K562 (cell line): ENCODE data around the gene SLC25A42. TPM values are rescaled to one million over a fixed set of nuclear protein-coding genes. Genes with fewer than 3 reads are reported as not detected.

Source experiments
- ATAC-seq: fragments of 200-7000 bp; cut with Tn5 transposase; 3 replicates; pipeline ENCODE4 v1.9.1; 2020; ENCODE audit warnings: moderate library complexity
- BruUV-seq: library from RNA; stranded (reverse); fragments of 400-500 nt; replicated peaks from 2 replicates; lab custom pipeline; 2021; lab: Mats Ljungman, UMichigan
- CTCF ChIA-PET: fragments of 300-600 bp; formaldehyde crosslinking; extraction: SDS; loops from one replicate; lab custom pipeline; 2021; ENCODE audit warnings: low intra/inter-chr PET ratio; lab: Yijun Ruan, JAX
- POLR2A ChIA-PET: fragments of 300-600, 350-650 bp; sonication (Branson Sonifier 250); formaldehyde crosslinking; extraction: SDS; loops from one replicate; lab custom pipeline; 2021; ENCODE audit warnings: antibody characterized with exemption, inconsistent platforms; lab: Yijun Ruan, JAX
- DNase-seq, 4 experiments: peaks; one replicate each; pipeline versions ENCODE4 v3.0.0 to v3.0.0-alpha.2; 2011 to 2018; ENCODE audit warnings: low spot score in 3 of 4, mixed read lengths in 3 of 4; ENCODE audit errors: extremely low read depth in 1 of 4
- FAIRE-seq: peaks from 2 replicates; lab custom pipeline; 2011; peaks lifted over from hg19 to GRCh38; lab: Jason Lieb, UNC
- H2AFZ ChIP-seq: 2 replicates; pipeline ENCODE4 v1.6.0; 2011; ENCODE audit warnings: low read depth, low read length, control low read depth, inconsistent platforms
- H3K27ac ChIP-seq: fragments of 200-600 bp; 3 replicates; pipeline ENCODE4 v1.8.0; 2011; ENCODE audit warnings: low read depth, mild to moderate bottlenecking, control low read depth, inconsistent platforms, low read length, moderate library complexity, mixed read lengths; ENCODE audit errors: extremely low read depth
- H3K27me3 ChIP-seq, 2 experiments: fragments of 300-600 bp in 1 of 2; 2 replicates in 1 of 2; 3 replicates in 1 of 2; pipeline versions ENCODE4 v1.6.0 to v1.8.0; 2011; ENCODE audit warnings: inconsistent platforms in 2 of 2, low read length in 2 of 2, mild to moderate bottlenecking in 1 of 2, mixed read lengths in 1 of 2, moderate library complexity in 1 of 2; ENCODE audit not compliant: control insufficient read depth in 2 of 2, insufficient read depth in 2 of 2
- H3K36me3 ChIP-seq: fragments of 300-600 bp; 3 replicates; pipeline ENCODE4 v1.8.0; 2011; ENCODE audit warnings: mild to moderate bottlenecking, low read length, inconsistent platforms; ENCODE audit not compliant: control insufficient read depth, insufficient read depth
- H3K4me1 ChIP-seq, 2 experiments: fragments of 200-600 bp in 1 of 2; replicated peaks in 1 of 2; 2 replicates in 1 of 2; 3 replicates in 1 of 2; pipeline versions ENCODE4 v1.5.1 to v1.8.0; 2011; ENCODE audit warnings: inconsistent platforms in 2 of 2, low read length in 2 of 2, mild to moderate bottlenecking in 1 of 2, mixed read lengths in 1 of 2, moderate library complexity in 1 of 2; ENCODE audit not compliant: control insufficient read depth in 2 of 2, insufficient read depth in 2 of 2
- H3K4me2 ChIP-seq: 2 replicates; pipeline ENCODE4 v1.6.1; 2011; ENCODE audit warnings: low read length, control low read depth, inconsistent platforms, mixed read lengths; ENCODE audit not compliant: insufficient read depth
- H3K4me3 ChIP-seq: fragments of 200-600 bp; sonication (generic), shearing (Covaris generic); 2 replicates; pipeline ENCODE4 v1.5.1; 2016; ENCODE audit warnings: control low read depth, inconsistent platforms
- H3K79me2 ChIP-seq: fragments of 200-600 bp; 3 replicates; pipeline ENCODE4 v1.8.0; 2011; ENCODE audit warnings: low read length, inconsistent platforms; ENCODE audit not compliant: control insufficient read depth, insufficient read depth
- H3K9ac ChIP-seq, 2 experiments: 2 replicates each; pipeline versions ENCODE4 v1.6.0 to v1.6.1; 2011; ENCODE audit warnings: low read depth in 2 of 2, low read length in 2 of 2, control low read depth in 1 of 2, inconsistent platforms in 1 of 2, mild to moderate bottlenecking in 1 of 2, mixed read lengths in 1 of 2; ENCODE audit not compliant: insufficient read depth in 1 of 2
- H3K9me1 ChIP-seq: one replicate; pipeline ENCODE4 v1.6.0; 2011; ENCODE audit warnings: inconsistent platforms, mild to moderate bottlenecking, low read length, moderate library complexity; ENCODE audit not compliant: control insufficient read depth, insufficient read depth
- H3K9me3 ChIP-seq: replicated peaks from 2 replicates; pipeline ENCODE4 v1.5.1; 2011; ENCODE audit warnings: low read depth, low read length, inconsistent platforms; ENCODE audit not compliant: control insufficient read depth, insufficient read depth
- H4K20me1 ChIP-seq: replicated peaks from 2 replicates; pipeline ENCODE4 v1.6.1; 2011; ENCODE audit warnings: low read length, inconsistent platforms, mixed read lengths; ENCODE audit not compliant: control insufficient read depth, insufficient read depth
- HNRNPUL1 ChIP-seq: fragments of 200-400 bp; formaldehyde crosslinking; IDR thresholded peaks from 2 replicates; pipeline ENCODE4 v1.6.1; 2017; ENCODE audit warnings: low read length
- HSF4 ChIP-seq: fragments of 250-450 bp; sonication (Bioruptor Pico); IDR thresholded peaks from 2 replicates; pipeline ENCODE4 v2.1.2; 2022; ENCODE audit warnings: mild to moderate bottlenecking, moderate library complexity, borderline replicate concordance
- MBD2 ChIP-seq: sonication (generic); IDR thresholded peaks from 2 replicates; pipeline ENCODE4 v1.6.1; 2016; ENCODE audit warnings: low read depth, borderline replicate concordance
- NR4A1 ChIP-seq, 2 experiments: fragments of 250-450 bp in 1 of 2; fragments of 450-650 bp in 1 of 2; sonication (Bioruptor Pico) in 1 of 2; IDR thresholded peaks; 2 replicates each; pipeline versions ENCODE4 v1.4.0 to v1.6.1; 2016 to 2020; ENCODE audit warnings: mild to moderate bottlenecking in 2 of 2, missing compliant biosample characterization in 1 of 2, missing genetic modification characterization in 1 of 2, moderate library complexity in 1 of 2
- SRSF3 ChIP-seq: fragments of 200-400 bp; formaldehyde crosslinking; IDR thresholded peaks from 2 replicates; pipeline ENCODE4 v1.6.1; 2016; ENCODE audit warnings: mild to moderate bottlenecking, low read length, moderate library complexity; ENCODE audit not compliant: insufficient read depth
- WGBS: fragments of 100-300 bp; shearing (Covaris generic); methylation state at CpG from one replicate; pipeline ENCODE4 v1.1.6; 2016; ENCODE audit warnings: low coverage, mixed read lengths; ENCODE audit not compliant: insufficient coverage; ENCODE audit errors: missing lambda C conversion rate; 5-methylcytosine and 5-hydroxymethylcytosine counted together
- in situ Hi-C: fragments of 300-500 bp; cut with MboI; formaldehyde crosslinking; loops from 4 replicates; pipeline ENCODE4 v1.15.0; 2018; ENCODE audit warnings: inconsistent platforms, mixed read lengths
- intact Hi-C: fragments of 100-400 bp; cut with micrococcal nuclease; formaldehyde crosslinking; loops from 2 replicates; pipeline ENCODE4 v1.14.2; 2022
- polyA plus RNA-seq, 8 experiments: library from polyadenylated mRNA; depleted of rRNA in 4 of 8; stranded (reverse) in 5 of 8; unstranded in 3 of 8; fragments of >200 nt; fragmentation: Nextera tagmentation in 2 of 8; fragmentation: Illumina TruSeq in 1 of 8; extraction: Ambion mirVana in 2 of 8; extraction: Trizol in 1 of 8; gene quantifications; 2 replicates each; pipeline versions ENCODE4 v1.2.1 to v1.2.3, GENCODE V29; 2011 to 2014; ENCODE audit warnings: inconsistent platforms in 1 of 8, missing spikeins in 1 of 8
- total RNA-seq, 7 experiments: library from RNA; depleted of rRNA in 6 of 7; stranded (reverse); fragments of >200 nt in 6 of 7; fragmentation: Illumina TruSeq in 2 of 7; extraction: Trizol in 2 of 7; gene quantifications; 2 replicates each; pipeline versions ENCODE4 v1.2.1 to v1.2.3, GENCODE V29; 2011 to 2021; ENCODE audit warnings: low replicate concordance in 1 of 7
- TF ChIP-seq, protein P1 (sequence below): fragments of 450-650 bp; formaldehyde crosslinking; IDR thresholded peaks from 2 replicates; pipeline ENCODE4 v1.4.0; 2020; ENCODE audit warnings: mild to moderate bottlenecking, moderate library complexity
- TF ChIP-seq, protein P2 (sequence below), 2 experiments: fragments of 450-650 bp; conservative IDR thresholded peaks; 2 replicates each; pipeline ENCODE4 v1.6.1; 2017; ENCODE audit warnings: mild to moderate bottlenecking in 2 of 2, moderate library complexity in 2 of 2
- TF ChIP-seq, protein P3 (sequence below): fragments of 450-650 bp; formaldehyde crosslinking; IDR thresholded peaks from 2 replicates; pipeline ENCODE4 v1.4.0; 2020; ENCODE audit warnings: mild to moderate bottlenecking, moderate library complexity
- TF ChIP-seq, protein P4 (sequence below): fragments of 250-450 bp; sonication (Bioruptor Pico); IDR thresholded peaks from 2 replicates; pipeline ENCODE4 v1.5.0; 2020; ENCODE audit warnings: mild to moderate bottlenecking, borderline replicate concordance
- TF ChIP-seq, protein P5 (sequence below): fragments of 250-450 bp; sonication (Bioruptor Pico); IDR thresholded peaks from 2 replicates; pipeline ENCODE4 v1.8.0; 2021; ENCODE audit warnings: moderate library complexity, mild to moderate bottlenecking, inconsistent platforms
- TF ChIP-seq, protein P6 (sequence below): fragments of 450-650 bp; conservative IDR thresholded peaks from 2 replicates; pipeline ENCODE4 v1.6.1; 2016; ENCODE audit warnings: missing genetic modification characterization, low read depth, mild to moderate bottlenecking, missing compliant biosample characterization, moderate library complexity

Gene SLC25A42
- total and polyA plus RNA-seq, 9 of the 15 experiments (the other 6 are each of a cell fraction or from before 2014, with no cell fraction given), result 0.59 to 32.2 (median 14.1) TPM

DNA sequence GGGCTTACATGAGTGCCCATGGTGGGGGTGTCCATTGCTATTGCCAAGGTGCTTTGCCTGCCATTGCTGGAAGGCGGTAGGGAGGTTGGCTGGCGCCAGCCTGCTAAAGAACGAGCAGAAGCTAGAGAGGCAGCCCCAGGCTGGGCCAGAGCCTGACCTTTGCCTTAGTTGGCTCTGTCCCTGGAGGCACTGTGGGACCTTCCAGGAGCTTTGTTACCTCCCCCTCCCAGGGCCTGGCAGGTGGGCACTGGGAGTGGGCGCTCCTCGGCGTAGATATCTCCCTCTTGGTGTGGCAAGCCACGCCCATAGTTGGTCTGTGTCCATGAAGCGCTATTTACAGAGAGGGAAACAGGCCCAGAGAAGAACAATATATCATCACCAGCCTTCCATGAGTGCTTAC, 2.3 kb upstream of the SLC25A42 start:
- peaks cover 3% of the 10 kb centered on the region for H3K9me1 ChIP-seq
- CTCF ChIA-PET, result interaction anchor here (1.5 kb wide), 1 partner anchor 78 kb away, joined by 3 read pairs; no protein-coding TSS in a partner anchor
- DNase-seq (no peak), ATAC-seq (no peak), FAIRE-seq (no peak)
- H3K27me3 ChIP-seq, result no peaks in the 10 kb centered on the region; a peak in 1 of 5 replicates
- intact Hi-C loops, result loop anchor here (2.0 kb wide), 1 partner anchor 51 kb away; no protein-coding TSS in a partner anchor
- H3K4me2 ChIP-seq, result peak overlapping the region; percentile 95
- 49% methylated on average over 8 of the region's 8 CpGs for WGBS
- H2AFZ ChIP-seq, result no peak overlapping the region
- H3K9me3 ChIP-seq, result no peaks in the 10 kb centered on the region
- H4K20me1 ChIP-seq, result no peaks in the 10 kb centered on the region
- POLR2A ChIA-PET, result interaction anchor here (0.8 to 1.7 kb wide), 3 partner anchors 54 to 74 kb away, joined by 3 to 4 read pairs (median 3); no protein-coding TSS in a partner anchor
- H3K79me2 ChIP-seq, result peaks cover 60% of the 10 kb centered on the region
- H3K9ac ChIP-seq, result peak overlapping the region; percentile 84 to 88
- peak overlapping the region; percentile 89 for H3K27ac ChIP-seq
- no TSS peak for BruUV-seq
- in situ Hi-C loops, result no loop called here
- H3K36me3 ChIP-seq, result peaks cover 42% of the 10 kb centered on the region
- peaks cover 54 to 88% of the 10 kb centered on the region in 2 experiments for H3K4me1 ChIP-seq
- H3K4me3 ChIP-seq, result no peak overlapping the region
- TF ChIP-seq MBD2 (no peak), SRSF3 (no peak), HSF4 (CRISPR knock-in tag) (no peak), HNRNPUL1 (0 out of 2 replicates have a peak, but pooled peaks have one; percentile 1), NR4A1 (CRISPR knock-in tag; IDR thresholded peaks at IDR 0.05) (no peak), NR4A1 (tag; IDR thresholded peaks at IDR 0.05) (0 out of 2 replicates have a peak, but pooled peaks have one; percentile 38)
- TF ChIP-seq, protein P1, sequence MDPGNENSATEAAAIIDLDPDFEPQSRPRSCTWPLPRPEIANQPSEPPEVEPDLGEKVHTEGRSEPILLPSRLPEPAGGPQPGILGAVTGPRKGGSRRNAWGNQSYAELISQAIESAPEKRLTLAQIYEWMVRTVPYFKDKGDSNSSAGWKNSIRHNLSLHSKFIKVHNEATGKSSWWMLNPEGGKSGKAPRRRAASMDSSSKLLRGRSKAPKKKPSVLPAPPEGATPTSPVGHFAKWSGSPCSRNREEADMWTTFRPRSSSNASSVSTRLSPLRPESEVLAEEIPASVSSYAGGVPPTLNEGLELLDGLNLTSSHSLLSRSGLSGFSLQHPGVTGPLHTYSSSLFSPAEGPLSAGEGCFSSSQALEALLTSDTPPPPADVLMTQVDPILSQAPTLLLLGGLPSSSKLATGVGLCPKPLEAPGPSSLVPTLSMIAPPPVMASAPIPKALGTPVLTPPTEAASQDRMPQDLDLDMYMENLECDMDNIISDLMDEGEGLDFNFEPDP, result no peak
- TF ChIP-seq, protein P2, sequence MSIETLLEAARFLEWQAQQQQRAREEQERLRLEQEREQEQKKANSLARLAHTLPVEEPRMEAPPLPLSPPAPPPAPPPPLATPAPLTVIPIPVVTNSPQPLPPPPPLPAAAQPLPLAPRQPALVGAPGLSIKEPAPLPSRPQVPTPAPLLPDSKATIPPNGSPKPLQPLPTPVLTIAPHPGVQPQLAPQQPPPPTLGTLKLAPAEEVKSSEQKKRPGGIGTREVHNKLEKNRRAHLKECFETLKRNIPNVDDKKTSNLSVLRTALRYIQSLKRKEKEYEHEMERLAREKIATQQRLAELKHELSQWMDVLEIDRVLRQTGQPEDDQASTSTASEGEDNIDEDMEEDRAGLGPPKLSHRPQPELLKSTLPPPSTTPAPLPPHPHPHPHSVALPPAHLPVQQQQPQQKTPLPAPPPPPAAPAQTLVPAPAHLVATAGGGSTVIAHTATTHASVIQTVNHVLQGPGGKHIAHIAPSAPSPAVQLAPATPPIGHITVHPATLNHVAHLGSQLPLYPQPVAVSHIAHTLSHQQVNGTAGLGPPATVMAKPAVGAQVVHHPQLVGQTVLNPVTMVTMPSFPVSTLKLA (conservative IDR thresholded peaks at IDR 0.05), result no peak
- TF ChIP-seq, protein P3, sequence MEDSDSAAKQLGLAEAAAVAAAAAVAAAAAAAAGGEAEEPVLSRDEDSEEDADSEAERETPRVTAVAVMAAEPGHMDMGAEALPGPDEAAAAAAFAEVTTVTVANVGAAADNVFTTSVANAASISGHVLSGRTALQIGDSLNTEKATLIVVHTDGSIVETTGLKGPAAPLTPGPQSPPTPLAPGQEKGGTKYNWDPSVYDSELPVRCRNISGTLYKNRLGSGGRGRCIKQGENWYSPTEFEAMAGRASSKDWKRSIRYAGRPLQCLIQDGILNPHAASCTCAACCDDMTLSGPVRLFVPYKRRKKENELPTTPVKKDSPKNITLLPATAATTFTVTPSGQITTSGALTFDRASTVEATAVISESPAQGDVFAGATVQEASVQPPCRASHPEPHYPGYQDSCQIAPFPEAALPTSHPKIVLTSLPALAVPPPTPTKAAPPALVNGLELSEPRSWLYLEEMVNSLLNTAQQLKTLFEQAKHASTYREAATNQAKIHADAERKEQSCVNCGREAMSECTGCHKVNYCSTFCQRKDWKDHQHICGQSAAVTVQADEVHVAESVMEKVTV (CRISPR knock-in tag), result no peak
- TF ChIP-seq, protein P4, sequence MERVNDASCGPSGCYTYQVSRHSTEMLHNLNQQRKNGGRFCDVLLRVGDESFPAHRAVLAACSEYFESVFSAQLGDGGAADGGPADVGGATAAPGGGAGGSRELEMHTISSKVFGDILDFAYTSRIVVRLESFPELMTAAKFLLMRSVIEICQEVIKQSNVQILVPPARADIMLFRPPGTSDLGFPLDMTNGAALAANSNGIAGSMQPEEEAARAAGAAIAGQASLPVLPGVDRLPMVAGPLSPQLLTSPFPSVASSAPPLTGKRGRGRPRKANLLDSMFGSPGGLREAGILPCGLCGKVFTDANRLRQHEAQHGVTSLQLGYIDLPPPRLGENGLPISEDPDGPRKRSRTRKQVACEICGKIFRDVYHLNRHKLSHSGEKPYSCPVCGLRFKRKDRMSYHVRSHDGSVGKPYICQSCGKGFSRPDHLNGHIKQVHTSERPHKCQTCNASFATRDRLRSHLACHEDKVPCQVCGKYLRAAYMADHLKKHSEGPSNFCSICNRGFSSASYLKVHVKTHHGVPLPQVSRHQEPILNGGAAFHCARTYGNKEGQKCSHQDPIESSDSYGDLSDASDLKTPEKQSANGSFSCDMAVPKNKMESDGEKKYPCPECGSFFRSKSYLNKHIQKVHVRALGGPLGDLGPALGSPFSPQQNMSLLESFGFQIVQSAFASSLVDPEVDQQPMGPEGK (CRISPR knock-in tag), result no peak
- TF ChIP-seq, protein P5, sequence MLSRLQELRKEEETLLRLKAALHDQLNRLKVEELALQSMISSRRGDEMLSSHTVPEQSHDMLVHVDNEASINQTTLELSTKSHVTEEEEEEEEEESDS (CRISPR knock-in tag), result no peak
- TF ChIP-seq, protein P6, sequence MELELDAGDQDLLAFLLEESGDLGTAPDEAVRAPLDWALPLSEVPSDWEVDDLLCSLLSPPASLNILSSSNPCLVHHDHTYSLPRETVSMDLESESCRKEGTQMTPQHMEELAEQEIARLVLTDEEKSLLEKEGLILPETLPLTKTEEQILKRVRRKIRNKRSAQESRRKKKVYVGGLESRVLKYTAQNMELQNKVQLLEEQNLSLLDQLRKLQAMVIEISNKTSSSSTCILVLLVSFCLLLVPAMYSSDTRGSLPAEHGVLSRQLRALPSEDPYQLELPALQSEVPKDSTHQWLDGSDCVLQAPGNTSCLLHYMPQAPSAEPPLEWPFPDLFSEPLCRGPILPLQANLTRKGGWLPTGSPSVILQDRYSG (tag), result 0 out of 2 replicates have a peak, but pooled peaks have one; percentile 25
